Limb (tissue), 2 donors: ENCODE results near the gene VWA1.

Source experiments
- DNase-seq, 2 donors: peaks; one replicate each; pipeline ENCODE4 v3.0.0-alpha.2; 2016; ENCODE audit errors: extremely low spot score in 2 of 2

VWA1 gene, protein sequence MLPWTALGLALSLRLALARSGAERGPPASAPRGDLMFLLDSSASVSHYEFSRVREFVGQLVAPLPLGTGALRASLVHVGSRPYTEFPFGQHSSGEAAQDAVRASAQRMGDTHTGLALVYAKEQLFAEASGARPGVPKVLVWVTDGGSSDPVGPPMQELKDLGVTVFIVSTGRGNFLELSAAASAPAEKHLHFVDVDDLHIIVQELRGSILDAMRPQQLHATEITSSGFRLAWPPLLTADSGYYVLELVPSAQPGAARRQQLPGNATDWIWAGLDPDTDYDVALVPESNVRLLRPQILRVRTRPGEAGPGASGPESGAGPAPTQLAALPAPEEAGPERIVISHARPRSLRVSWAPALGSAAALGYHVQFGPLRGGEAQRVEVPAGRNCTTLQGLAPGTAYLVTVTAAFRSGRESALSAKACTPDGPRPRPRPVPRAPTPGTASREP

DNA sequence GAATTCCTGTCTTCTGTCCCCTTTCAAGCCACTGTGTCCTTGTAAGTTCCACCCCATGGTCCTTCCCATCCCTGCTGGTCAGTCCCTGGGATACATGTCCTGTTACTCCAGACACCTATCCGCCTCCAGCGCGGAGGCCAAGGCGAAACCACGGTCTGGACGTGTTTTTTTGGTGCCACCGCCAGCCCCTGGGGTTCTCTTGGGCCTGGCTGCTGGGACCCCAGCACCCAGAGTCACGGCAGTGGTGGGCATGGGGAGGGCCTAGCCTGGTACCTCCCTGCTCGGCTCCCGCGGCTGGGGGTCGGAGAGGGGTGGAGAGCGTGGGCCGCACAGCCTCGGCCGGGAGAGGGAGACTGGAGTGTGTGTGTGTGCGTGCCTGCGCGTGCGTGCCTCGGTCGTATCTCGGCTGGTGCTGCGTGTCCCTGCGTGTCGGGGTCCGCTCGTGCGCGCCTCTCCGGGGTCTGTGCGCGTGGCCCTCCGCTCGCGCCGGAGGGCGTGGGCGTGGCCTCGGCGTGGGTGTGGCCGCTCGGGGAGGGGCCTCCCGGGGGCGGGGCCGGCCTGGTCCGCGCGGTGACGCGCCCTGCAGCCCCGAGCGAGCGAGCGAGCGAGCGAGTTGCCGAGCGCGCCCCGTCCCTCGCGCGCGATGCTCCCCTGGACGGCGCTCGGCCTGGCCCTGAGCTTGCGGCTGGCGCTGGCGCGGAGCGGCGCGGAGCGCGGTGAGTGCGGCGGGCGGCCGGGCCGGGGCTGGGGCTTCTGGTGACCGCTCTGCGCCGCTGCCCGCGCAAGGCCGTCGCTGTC lies at the start of gene VWA1:
VWA1 (plus strand) TSS at position 585 of the 798 bp plus-strand sequence; CDS start at position 644, 59 bp downstream.
- peak in 1 of 2 donors; percentile 89 for DNase-seq

DNA sequence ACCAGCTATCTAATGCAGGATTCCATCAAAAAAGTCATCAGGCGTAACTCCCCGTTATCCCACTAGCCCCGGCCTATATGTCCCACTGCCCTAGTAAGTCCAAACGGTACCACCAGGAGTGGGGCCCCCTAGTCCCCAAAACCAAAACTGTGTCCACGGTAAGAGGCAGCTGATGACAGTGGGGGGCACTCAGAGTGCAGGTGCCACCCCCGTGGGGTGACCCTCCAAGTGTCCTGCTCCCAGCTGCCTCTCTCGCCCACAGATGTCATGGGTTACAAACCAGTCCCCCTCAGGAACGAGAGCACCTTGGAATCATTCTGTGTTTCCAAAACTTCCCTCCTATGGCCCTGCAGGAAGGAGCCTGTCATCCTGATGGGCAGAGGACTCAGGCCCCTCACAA lies 49.6 kb upstream of the VWA1 start:
- no peak for DNase-seq

DNA sequence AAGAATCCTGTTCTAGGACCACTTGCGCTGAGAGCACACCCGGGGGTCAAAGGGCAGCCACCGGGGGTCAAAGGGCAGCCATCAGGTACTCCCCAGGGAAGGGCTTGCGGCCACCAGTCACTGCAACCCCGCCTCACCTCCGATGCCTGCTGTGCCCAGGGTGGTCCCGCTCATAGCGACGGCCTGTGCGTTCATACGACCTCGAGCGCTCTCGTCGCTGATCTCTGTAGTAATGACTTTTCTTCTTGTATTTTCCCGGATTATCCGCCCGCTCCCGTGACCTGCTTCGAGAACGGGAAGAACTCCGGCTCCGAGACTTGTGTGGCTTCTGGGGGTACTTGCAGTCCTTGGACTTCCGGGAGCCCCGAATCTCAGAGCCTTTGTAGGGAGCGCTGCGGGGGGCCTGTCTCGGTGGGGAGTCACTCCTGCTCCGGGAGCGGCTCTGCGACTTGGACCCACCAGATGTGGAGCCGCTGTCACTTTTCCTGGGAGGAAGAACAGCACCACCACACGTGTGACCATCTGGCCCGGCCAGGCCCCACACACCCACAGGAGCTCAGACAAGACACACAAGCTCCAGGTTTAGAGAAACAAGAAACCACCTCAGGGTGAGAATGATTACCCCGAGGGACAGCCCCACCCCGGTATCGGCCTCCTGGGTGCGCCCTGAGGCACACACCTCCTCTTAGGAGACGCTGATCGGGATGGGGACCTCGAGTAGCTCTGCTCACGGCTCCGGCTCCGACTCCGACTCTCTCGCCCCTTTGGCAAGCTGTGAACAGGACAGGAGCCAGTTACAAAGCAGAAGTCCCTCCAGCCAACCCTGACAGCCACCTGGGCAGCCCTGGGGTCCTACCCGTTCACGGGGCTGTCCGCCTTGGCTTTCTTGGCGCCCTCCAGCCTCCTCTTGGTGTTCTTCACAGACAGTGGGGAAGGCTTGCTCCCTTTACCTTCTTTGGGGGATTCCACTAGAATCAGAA lies 48.1 kb upstream of the VWA1 start:
- no peak for DNase-seq

DNA sequence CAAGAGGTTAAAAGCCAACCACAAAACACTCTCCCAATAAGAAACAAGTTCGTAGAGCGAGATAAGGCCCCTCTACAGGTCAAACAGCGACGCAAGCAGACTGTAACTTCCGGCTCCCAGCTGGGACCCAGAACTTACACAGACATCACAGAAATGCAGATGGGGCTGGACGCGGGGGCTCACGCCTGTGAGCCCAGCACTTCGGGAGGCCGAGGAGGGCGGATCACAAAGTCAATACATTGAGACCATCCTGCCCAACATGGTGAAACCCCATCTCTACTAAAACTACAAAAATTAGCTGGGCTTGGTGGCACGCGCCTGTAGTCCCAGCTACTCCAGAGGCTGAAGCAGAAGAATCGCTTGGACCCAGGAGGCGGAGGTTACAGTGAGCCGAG lies 47.4 kb upstream of the VWA1 start:
- DNase-seq: no peak

DNA sequence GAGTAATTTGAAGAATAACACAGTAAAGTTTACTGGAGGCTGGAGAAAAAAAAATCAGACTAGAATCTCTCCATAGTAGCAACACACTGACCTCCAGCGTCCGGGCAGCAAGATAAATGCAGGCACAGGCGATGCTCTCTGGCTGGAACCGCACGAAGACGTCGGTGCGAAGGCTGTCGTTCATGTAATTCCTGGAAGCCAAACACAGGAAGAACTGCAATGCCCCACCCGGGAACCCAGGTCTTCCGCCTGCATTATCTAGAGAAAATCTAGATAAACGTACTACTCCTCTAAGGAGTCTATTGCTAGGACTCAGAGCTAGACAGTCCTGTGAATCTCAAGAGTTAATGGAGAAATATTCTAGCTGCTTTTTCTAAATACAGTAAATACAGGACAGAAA lies 44.8 kb upstream of the VWA1 start:
- DNase-seq: no peak

DNA sequence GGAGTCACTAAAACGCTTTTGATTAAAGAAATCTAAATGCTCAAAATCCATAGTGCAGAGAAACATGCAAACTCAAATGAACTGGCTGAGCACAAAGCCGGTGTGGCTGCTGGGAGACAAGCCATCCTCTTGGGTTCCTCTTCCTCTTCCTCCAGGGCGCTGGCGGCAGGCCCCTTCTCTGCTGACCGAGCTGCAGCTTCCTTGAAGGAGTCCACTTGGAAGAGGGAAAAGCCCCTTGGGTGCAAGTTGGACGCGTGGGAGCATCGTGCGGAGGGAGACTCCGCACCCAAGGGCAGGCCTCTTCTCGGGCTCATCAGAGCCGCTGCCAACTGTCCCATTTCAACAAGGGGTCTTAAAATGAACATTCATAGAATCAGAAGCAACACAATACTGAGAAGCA lies 44.3 kb upstream of the VWA1 start:
- no peak for DNase-seq

DNA sequence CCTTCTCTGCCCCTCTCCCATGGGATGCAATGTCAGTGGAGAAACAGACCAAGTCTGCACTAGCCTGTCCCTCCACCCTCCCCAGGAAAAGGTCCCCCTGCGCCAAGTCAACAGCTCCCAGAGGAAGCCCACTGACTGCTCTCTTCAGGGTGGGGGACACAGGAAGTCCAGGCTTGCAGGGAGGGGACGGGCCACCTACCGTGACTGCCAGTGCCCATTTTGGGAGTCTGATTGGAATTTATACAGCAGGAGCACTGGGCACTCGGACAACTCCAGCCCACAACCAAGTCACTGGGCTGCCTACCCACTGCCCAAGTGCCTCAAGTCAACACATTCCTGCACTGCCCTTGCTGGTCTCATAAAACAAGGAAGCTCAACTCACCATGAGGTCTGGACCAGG lies 42.5 kb upstream of the VWA1 start:
- DNase-seq: no peak

DNA sequence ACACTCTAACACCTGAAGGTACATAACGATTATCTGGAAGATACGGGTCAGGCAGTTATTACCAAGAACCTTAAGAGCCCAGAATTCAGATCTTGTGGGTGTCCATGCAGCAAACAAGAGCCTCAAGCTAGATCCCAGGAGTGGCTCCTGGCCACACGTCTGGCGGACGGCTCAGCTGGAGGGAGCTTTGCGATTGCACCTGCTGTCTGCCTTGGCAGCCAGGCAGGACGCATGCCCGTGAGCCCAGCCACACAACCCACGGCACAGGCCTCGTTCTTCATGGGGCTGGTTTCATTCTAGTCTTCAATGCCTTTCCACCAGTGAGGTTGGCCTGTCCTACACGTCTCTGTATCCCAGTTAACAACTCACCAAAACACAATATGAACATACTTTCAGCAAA lies 42.1 kb upstream of the VWA1 start:
- no peak for DNase-seq

DNA sequence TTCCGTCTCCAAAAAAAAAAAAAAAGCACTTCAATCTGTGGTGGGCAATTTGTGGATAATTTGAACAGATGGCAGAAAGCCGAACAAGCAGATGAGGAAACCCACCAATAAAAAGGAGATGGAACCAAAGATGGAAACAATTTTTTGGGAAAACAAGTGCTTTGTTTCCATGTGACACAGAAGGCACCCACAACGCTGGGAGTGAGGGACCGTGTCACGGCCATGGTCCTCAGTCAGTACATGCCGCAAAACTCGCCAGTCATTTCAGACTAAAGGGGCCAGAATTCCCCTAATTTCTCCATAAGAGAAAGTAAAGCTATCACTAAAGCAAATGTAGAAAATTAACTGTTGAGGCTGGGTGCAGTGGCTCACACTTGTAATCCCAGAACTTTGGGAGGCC lies 41.4 kb upstream of the VWA1 start:
- no peak for DNase-seq

DNA sequence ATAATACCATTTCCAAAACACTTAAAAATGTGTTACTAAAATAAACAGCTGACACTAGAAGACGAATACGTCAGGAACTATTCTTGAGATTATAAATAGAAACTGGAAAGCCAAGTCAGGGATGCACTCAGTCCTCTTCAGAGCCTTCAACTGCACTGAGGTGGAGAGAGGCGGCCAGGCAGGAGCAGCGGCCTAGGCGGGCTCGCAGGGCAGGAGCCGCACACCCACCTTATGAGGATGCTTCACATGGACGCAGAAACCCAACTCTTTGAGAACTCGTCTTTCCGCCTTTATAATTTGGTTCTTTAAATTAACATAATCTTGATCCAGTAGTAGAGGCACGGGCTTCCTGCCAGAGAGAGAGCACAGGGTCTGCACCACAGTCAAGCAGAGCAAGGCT lies 40.3 kb upstream of the VWA1 start:
- DNase-seq: no peak

DNA sequence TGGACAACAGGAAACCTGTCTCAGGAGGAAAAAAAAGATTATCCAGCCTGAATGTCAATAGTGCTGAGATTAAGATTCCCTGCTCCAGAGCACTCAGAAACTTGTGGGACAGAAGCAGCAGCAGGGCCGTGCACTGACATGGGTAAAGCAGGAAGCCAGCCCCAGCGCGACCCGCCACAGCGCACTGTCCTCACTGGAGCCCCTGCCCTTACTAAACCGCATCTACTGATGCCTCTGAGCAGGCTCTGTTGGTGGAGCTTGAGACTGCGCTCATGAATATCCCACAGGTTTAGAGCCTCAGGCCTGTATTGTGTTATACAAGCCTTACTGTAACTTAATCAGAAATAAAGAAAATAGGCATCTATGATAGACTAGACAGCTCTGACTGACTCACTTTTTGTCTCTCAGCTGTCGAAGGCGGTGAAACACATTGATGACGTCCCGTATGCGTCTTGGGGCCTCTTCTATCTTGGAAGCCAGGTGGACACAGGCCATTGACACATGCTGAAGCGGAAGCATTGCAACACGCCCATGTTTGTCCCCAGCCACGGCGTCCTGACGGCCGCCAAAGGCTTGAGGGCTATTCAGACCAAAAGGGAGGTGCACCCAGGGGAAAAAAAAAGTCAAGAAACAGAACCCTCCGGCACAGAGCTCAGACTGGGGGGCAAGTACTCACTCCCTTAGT lies 37.5 kb upstream of the VWA1 start:
- DNase-seq: no peak

DNA sequence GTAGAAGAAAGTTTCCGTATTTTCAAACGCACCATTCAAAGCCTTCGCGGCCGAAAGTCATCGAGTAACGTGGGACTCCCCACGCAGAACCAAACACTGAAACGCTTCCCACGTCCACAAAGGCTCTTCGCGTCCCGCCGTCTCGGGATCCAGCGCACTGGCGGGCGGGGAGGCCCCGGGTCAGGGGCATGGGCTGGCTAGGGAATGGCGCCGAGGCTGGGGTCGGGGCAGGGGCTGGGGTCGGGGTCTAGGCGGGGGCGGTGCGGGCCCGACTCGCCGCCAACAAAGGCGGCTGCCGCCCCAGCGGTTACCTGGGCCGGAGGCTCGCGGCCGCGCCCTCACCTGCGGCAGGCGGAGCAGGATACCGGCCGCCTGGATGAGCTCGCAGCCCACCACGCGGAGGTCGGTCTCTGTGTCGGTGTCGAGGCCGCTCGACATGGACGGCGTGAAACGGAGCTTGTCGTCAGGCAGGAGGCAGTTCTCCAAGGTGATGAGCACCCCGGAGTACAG lies 36.8 kb upstream of the VWA1 start:
- DNase-seq: no peak

DNA sequence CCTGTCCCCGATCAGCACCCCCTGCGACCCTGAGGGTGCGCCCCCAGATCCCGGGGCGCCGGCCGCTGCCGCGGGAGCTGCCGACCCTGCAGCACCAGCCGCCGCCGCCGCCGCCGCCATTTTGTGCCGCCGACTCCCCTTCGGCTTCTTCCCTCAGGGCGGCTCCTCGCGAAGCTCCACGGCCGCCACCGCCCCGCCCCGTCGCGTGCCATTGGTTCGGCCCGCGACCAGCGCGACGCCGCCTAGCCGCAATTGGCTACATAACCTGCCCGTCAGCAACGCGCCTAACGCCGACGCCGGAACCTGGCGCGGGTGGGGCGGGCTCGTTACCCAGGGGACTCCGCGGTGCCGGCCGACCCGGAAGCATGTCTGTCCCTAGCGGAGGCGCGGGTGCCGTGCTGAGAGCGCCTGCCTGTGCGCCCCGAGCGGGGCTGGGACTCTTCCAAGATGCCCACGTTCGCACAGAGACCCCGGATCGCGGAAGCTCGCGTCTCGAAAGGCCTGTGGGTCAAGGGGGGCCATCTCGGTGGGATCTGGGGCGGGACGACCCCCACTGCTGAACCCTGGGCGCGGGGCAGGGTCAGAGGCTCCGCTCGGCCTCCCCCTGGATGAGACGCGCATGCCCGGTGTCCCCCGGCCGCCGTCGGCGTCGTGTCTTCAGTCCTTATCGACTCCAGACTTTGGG lies 36.2 kb upstream of the VWA1 start, which contains the start of gene CCNL2:
CCNL2 (minus strand) TSS at position 149 of the 685 bp plus-strand sequence; CDS start at position 120, 29 bp downstream.
- peak; percentile 96 to 99 for DNase-seq

DNA sequence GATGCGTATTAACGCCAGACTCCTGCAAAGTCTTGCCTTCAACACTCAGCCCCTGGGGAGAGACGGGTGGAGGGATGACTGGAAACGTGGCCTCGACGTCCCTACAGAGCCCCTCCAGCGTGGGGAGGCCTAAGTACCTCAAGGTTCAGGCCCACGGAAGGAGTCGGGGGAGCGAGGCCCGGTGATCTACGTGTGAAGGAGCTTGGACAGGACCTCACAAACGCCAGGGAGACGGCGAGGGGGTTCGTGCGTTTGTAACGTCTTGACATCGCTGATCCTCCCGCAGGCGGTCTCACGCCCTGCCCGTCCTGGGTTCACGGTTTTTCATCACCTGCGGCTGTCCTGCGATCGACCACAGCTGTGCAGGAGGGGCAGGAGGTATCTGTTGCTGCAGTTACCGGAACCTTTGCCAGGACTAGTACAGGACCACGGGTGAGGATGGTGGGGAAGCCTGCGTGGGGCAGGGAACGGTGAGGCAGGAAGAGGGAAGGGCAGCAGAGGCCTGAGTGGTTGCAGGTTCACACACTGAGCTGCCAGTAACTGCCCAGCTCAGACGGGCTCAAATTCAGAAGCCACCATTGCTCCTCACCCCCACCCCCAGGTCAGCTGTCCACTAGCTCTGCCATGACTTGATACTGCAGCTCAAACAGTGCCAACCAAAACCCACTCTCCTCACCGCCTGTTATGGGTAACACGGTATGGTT lies 35.5 kb upstream of the VWA1 start:
- no peak for DNase-seq

DNA sequence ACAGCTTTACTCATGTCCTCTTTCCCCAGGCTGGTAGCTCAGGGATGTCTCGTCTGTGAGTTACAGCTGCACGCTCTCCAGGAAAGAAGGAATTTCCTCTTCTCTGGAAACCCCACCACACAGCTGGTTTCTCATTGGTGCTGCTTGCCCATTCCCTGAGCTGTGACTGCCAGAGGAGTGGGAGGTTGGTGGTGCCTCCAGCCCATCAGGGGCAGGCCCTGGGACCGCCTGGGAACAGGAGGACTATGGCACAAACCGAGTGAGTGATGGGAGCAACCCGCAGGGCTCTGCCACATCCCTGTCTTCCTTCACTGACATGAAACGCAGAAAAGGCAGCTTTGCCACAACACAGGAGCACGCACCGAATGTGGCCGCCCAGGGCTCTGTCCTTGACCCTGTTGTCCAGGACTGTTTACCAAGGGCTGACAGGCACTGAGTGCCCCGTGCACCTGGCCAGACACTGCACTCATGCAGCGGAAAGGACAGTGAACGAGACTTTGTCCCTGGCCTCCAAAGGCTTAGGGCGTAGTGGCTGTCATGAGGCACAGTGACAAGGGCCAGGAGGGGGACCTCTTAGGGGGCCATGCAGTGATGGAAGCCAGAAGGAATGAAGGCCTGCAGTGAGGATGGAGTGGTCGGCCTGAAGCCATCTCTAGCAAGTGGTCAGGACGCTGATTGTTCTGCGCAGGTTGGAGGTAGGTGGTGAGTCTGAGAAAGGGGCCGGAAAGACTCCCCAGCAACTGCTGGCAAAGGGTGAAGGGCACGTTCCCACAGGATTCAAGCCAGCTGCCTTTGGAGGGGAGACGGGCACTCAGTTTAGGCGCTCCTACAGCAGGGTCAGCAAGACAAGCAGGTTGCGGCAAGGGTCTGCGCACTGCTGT lies 34.7 kb upstream of the VWA1 start:
- DNase-seq: no peak

DNA sequence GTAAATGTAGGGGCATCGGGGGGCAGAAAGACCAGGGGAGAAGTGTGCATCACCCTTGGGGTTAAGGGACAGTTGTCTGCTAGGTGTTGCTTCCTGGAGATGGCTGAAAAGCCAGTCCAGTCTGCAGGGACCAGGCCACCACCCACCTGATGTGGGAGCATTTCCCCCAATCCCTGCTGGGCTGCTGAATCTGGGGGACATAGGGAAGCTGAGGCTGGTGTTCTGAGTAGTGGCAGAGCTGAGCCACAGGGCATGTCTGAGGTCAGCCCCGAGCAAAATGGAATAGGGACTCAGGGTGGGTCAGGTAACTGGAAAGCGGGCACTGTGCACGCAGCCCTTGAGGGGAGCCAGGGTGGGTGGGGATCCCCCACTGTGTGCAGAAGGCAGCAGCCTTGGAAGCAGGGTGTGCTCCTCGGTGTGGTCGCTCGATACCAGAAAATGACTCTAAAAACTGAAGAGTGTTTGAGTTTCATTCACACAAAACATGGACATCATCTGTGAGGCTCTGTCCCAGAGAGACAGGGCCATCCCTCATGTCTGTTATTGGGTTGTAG lies 34.0 kb upstream of the VWA1 start:
- no peak for DNase-seq

DNA sequence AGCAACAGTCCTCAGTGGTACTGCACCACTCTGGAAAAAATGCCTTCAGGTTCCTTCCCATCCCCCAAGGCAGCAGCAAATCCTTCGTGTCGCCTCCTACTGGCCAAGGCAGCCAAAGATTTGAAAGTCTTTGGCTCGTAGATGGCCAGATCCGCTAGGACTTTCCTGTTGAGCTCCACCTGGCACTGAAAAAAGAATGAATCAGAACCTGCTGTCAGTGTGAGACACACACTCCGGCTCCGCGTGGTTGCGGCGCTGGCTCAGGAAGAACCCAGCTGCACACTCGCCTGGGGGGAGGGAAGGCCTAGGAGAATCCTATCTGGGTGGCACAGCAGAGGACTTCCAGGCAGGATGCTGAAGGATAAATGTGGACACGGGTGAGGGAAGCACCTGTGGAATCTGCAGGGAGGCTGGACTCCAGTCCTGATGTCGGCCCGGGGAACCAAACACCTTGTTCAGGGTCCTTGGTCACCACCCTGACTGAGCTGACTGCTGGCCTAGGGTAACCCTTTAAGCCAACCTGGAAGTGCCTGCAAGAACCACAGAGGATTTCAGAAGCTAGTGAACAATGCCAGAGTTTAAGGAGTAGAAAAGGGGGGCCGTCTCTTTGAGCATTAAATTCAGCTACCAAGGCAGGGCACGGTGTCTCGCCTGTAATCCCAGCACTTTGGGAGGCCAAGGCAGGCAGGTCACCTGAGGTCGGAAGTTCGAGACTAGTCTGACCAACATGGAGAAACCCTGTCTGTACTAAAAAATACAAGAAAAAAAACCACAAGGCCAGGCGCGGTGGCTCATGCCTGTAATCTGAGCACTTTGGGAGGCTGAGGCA lies 33.2 kb upstream of the VWA1 start:
- no peak for DNase-seq
